Stimulated activated CD4-positive, alpha-beta T cell treated with anti-CD3 and anti-CD28 coated beads, TNF-alpha, amount 100 ng/mL, for 48 hours (primary cell): Measurements from ENCODE around the gene HPS5.
A peak's percentile ranks its signal among the peaks of the same experiment; 100 is the strongest.
"Not testable (repeated sequence)": the region's sequence is repeated elsewhere in the genome, so short reads cannot be mapped to it uniquely, and the experiment has no call there.

ENCODE experiments used
- DNase-seq, 3 donors: peaks; one replicate each; pipeline ENCODE4 v3.0.0-alpha.2; 2020; ENCODE audit warnings: low read depth in 3 of 3

The HPS5 gene

DNA sequence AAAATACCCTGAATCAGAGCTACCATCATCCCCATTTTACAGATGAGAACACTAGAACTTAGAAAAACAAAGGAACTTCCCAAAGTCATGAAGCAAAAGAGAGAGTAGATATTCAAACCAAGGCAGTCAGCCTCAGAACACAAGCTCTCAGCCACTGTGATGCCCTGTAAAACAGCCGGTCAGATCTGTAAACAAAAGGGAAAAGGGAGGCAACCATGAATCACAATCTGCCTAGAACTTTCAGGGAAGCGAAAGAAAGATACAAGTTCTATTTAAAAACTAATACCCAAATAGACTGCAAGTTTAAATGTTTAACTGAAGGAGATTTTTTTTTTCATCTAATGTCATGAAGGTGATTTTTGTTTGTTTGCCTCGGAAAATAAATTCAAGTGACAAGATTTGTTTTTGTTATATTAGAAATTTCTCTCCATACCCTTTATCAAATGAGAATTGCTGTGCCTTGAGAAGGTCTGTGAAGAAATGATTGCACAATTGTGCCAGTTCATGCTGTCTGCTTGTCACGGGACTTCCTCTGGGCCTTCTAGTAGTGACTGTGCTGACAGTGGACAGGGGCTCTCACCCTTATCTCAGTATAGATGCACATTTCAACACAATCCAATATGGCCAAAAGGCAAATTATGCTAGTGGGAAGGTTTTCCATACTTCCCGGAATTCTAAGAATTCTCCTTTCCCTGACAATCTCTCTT, 44.2 kb downstream of the HPS5 start:
- no peak for DNase-seq

DNA sequence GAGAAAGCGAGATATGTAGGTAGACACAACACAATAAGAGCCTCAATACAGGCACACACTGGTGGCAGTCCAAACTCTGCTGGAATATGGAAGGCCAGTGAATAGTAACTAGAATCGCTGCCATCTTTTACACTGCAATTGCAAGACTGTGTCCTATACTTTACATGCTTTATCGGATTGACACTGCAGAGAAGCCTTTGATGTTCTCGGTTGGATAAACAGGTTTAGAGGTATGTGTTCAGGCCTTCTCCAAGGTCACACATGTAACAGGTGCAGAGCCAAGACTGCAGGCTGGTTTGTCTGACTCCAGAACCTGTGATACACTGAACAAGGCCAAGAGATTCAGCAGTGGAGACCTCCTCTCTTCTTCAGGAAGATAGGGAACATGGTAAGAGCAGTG, 50.7 kb downstream of the HPS5 start:
- DNase-seq, result no peak

DNA sequence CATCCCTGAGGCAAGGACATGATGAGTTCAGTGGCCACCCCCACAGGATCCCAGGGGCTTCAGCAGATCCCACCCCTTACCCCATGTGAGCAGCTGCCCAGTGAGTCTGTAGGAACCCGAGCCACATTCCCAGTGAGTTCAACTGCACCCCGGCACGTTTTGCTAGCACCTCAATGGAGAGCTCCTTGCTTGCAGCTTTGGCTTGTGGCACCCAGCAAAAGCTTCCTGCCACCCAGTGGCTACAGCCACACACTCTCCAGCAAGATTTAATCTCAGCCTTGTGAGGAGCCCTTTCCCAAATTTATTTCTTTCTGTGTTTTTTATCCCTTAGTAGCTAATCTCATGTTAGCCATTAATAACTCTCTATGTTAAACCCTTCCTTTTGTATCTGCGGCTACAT, 51.8 kb downstream of the HPS5 start:
- DNase-seq, result no peak

DNA sequence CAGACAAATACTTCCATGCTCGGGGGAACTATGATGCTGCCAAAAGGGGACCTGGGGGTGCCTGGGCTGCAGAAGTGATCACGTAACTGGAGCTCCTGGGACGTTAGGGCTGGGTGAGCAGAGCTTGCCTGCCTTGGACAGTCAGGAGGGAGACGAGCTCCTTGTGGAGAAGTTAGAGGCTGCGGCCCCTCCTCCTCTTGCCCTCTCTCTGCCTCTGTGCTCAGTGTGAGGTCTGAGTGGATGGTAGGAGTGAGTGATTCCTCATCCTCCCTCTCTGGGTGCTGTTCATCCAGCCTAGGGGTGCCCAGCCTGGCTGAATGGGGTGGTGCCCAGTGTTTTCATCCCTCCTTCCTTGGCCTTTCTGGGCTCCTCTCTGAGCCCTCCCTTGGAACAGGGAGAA, 52.7 kb downstream of the HPS5 start:
- DNase-seq, result not testable (repeated sequence)

DNA sequence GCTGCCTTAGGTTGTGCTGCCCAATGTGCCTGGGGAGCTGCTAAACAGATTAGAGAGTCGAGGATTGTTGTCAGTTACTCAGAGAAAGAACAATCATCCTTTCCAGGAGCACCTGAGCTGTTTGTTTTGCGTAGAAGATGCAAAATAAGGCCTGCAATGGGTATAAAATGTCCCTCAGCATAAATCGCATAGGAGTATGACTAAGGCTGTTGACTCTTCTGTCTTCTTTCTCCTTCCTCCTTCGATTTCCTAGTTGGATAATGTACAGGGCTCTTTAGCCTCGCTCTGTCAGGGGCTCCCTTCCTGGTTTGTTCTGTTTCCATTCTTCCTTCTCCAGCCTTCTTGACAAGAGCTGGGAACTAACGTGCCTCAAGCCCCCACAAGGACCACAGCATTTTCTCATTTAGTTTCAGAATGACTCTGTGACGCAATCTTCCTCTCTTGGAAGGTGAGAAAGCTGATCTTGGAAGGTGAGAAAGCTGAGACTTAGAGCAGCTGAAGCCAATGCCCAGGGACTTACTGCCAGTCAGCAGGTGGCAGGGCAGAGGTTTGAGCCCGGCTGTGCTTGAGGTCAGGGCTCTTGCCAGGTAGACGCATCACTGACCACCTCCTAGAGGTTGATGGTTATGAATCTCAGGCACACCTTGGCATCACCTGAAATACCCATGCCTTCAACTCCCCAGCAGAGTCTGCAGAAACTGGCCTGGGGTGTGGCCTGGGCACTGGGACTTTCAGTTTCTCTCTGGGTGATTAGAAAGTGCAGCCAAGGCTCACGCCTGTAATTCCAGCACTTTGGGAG, 54.4 kb downstream of the HPS5 start:
- not testable (repeated sequence) for DNase-seq

DNA sequence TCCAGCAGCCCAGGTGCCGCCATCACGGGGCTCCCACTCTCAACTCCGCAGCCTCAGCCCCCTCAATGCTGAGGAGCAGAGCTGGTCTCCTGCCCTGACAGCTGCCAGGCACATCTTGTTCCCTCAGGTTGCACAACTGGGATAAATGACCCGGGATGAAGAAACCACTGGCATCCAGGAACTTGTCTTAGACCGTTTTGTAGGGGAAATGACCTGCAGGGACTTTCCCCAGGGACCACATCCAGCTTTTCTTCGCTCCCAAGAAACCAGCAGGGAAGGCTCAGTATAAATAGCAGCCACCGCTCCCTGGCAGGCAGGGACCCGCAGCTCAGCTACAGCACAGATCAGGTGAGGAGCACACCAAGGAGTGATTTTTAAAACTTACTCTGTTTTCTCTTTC, 56.0 kb downstream of the HPS5 start, which contains the start of gene SAA1:
TSS of gene SAA1 (plus strand) at position 316 of the 400 bp plus-strand sequence. CDS start 624 bp downstream, outside the sequence.
- DNase-seq, result no peak

DNA sequence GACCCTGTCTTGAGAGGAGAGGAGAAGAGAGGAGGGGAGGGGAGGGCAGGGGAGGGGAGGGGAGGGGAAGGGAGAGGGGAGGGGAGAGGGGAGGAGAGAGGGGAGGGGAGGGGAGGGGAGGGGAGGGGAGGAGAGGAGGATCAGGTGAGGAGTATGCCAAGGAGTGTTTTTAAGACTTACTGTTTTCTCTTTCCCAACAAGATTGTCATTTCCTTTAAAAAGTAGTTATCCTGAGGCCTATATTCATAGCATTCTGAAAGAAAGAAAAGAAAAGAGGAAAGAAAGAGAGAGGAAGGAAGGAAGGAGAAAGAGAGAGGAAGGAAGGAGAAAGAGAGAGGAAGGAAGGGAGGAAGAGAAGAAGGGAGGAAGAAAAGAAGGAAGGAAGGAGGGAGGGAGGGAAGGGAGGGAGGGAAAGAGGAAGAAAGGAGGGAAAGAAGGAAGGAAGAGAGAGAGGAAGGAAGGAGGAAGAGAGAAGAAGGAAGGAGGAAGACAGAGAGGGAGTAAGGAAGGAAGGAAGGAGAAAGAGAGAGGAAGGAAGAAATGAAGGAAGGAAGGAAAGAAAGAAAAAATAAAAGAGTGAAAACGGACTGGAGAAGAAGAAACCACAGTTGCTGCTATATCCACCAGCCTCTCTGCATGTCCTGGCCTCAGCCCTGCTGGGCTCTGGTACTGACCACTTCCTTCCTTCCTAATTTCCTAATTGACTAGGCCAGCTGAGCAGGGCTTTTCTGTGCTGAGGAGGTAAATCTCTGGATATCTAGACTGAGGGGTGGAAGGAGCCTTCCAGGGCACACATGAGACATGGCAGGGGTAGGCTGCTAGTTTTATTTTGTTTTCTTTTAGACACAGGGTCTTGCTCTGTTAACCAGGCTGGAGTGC, 57.0 kb downstream of the HPS5 start:
- no peak for DNase-seq

DNA sequence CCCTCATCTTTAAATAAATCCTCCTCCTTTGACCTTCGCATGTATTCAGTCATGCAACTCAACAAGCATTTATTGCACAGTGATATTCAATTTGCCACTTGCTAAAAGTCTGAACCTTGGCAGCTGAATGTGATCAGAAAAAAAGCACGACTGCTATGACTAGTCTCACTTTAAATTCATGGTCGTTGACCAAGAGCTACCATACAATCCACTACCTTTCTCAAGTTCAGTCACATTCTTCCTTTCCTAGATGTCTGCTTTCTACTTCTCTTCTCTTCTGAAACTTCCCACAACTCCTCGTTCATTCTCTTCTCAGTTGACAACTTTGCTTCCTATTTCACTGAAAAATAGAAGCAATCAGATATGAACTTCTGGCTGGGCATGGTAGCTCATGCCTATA, 57.9 kb downstream of the HPS5 start:
- DNase-seq, result no peak

DNA sequence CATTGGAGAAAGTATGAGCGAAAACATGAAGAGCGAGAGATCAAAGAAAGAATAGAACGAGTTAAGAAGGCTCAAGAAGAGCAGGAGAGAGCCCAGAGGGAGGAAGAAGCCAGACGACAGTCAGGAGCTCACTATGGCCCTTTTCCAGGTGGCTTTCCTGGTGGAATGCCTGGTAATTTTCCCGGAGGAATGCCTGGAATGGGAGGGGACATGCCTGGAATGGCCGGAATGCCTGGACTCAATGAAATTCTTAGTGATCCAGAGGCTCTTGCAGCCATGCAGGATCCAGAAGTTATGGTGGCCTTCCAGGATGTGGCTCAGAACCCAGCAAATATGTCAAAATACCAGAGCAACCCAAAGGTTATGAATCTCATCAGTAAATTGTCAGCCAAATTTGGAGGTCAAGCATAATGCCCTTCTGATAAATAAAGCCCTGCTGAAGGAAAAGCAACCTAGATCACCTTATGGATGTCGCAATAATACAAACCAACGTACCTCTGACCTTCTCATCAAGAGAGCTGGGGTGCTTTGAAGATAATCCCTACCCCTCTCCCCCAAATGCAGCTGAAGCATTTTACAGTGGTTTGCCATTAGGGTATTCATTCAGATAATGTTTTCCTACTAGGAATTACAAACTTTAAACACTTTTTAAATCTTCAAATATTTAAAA, 59.1 kb downstream of the HPS5 start:
- DNase-seq, result not testable (repeated sequence)

DNA sequence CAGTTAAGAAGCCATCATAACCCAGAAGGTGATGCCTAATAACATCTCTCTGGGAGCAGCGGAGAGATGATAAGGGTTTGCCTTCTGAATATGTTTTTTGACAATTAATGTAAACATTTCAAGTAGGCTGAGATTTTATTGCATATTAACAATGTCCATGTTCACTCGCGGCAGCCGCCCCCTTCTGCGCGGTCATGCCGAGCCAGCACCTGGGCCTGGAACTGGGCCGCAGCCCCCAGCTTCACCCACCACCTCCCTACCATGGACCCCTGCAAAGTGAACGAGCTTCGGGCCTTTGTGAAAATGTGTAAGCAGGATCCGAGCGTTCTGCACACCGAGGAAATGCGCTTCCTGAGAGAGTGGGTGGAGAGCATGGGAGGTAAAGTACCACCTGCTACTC, 60.2 kb downstream of the HPS5 start:
- DNase-seq, result no peak

DNA sequence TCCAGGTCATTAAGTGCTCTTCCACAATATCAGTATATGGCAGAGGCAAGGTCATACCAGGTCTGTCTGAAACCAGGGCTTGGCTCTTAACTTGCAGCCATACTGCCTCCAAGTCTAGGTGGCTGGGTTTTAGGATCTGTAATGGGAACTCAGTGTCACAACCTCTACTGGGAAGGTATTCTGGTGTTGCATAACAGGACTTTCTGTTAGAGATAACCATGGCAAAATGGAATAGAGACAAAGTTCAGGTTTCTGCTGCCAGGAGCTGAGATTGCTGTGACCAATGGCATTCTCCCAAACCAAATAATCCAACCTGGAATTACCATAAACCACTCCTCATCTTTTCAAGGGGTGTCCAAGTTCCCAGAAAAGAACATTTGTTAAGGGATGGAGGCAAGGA, 62.7 kb downstream of the HPS5 start:
- no peak for DNase-seq

DNA sequence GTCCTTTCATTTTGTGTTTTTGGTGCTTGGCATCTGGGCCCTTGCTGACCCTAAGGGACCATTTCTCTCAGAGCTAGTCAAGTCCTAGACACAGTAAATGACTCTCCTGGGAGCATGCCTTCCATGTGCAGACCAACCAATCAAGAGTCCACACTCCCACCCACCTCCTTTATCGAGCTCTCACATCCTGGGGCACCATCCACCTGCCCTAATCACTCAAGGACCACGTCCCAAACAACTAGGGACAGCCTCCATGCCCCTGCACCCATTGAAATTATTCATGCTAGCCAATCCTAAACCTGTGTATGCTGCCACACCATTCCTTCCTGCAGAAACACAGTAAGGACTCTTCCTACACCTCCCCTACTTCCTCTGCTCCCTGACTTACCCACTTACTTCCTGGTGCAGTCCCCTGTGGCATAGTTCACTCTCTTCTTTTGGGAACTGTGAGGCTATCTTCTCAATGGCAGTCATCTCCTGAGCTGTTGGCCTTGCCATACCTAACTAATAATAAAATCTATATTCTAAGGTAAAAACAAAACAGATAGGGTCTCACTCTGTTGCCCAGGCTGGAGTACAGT, 67.1 kb downstream of the HPS5 start:
- no peak for DNase-seq

DNA sequence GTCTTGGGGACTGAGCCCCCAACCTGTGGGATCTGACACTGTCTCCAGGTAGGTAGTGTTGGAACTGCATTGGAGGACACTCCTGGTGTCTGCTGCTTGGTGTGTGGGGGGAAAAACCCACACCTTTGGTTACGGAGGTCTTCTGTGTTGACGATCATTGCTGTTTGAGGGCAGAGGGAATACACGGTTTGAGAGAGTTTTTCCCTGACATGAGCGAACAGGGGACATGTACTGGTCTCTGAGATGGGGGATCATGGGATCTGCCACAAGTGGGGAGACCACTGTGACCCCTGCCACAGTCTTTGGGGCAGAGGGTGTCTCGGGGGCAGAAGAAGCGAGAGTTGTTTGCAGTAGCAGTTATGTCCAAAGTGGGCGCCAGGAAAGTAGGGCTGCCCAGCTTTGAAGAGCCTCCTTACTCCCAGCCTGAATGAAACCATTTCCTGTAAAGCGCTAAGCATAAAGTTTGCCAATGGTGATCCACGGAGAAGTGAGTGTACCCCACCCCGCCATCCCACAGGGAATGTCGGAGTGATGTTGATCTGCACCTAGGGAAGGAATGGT, 68.1 kb downstream of the HPS5 start:
- DNase-seq, result no peak

DNA sequence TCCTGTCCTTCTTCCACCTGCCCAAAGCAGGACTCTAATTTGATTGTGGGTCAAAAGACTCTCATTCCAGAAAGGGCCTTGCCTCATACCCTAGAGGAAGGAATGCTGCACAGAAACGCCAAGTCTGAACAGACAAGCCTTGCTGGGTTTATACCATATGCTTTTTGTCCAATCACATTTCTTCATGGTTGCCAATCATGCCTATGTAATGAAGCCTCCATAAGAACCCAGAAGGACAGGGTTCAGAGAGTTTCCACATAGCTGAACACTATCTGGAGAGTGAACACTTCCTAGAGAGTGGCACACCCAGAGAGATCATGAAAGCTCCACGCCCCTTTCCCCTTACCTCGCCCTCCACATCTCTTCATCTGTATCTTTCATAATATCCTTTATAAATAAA, 68.7 kb downstream of the HPS5 start:
- DNase-seq, result no peak

DNA sequence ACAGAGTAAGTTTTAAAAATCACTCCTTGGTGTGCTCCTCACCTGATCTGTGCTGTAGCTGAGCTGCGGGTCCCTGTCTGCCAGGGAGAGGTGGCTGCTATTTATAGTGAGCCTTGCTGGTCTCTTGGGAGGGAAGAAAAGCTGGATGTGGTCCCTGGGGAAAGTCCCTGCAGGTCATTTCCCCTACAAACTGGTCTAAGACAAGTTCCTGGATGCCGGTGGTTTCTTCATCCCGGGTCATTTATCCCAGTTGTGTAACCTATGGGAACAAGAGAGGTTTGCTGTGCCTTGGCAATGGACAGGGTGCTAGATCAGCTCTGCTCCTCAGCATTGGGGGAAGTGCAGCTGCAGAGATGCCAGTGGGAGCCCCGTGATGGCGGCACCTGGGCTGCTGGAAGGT, 73.4 kb downstream of the HPS5 start, which contains the start of gene SAA2:
TSS of gene SAA2 (minus strand) at position 108 of the 400 bp plus-strand sequence. CDS start 657 bp downstream, outside the sequence.
- DNase-seq, result no peak

DNA sequence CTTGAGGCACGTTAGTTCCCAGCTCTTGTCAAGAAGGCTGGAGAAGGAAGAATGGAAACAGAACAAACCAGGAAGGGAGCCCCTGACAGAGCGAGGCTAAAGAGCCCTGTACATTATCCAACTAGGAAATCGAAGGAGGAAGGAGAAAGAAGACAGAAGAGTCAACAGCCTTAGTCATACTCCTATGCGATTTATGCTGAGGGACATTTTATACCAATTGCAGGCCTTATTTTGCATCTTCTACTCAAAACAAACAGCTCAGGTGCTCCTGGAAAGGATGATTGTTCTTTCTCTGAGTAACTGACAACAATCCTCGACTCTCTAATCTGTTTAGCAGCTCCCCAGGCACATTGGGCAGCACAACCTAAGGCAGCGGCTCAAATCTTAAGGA, 74.8 kb downstream of the HPS5 start:
- not testable (repeated sequence) for DNase-seq

DNA sequence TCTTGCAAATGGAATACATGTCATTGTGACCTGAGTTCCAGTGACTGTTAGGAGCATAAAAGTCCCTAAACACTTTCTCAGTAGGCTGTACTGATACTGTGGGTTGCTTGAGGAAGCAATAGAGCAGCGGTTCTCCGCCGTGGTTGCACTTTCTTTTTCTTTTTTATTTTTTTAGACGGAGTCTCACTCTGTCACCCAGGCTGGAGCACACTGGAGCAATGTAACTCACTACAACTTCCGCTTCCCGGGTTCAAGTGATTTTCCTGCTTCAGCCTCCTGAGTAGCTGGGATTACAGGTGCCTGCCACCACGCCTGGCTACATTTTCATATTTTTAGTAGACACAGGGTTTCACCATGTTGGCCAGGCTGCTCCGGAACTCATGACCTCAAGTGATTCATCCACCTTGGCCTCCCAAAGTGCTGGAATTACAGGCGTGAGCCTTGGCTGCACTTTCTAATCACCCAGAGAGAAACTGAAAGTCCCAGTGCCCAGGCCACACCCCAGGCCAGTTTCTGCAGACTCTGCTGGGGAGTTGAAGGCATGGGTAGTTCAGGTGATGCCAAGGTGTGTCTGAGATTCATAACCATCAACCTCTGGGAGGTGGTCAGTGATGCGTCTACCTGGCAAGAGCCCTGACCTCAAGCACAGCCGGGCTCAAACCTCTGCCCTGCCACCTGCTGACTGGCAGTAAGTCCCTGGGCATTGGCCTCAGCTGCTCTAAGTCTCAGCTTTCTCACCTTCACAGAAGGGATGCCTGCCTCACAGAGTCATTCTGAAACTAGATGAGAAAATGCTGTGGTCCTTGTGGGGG, 75.4 kb downstream of the HPS5 start:
- DNase-seq, result not testable (repeated sequence)

DNA sequence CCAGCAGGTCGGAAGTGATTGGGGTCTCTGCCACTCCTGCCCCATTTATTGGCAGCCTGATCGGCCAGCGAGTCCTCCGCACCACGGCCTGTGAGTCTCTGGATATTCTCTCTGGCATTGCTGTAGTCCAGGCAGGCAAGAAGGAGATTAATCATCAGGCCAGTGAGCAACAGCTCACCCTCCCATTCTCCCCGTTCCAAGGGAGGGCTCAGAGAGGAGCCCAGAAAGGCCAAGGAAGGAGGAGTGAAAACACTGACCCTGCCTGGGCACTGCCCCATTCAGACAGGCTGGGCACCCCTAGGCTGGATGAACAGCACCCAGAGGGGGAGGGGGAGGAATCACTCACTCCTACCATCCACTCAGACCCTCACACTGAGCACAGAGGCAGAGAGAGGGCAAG, 76.5 kb downstream of the HPS5 start:
- no peak for DNase-seq

DNA sequence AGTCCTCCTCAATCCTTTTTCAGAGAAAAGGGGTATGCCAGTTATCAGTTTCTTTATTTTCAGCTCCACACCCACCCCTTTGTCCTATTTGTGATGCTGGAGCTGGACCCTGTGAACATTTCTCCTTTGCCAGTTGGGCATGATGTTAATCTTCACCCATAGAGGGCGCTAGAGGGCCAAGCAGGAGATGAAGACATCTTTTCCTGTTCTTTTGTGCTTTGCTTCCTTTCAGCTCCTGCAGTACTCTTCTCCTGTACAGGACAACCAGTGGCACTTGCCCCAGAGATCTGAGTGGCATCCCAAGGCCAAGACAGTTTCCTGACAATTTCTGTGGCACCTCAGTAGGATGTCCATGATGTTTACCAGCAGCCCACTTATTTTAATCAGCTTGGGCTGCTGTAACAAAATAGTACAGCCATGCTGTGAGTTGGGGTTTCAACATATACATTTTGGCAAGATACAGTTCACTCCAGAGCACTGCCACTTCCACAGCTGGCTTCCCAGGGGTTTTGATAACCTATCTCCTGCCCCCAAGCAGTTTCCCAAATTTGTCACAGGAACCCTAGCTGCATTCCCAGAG, 78.1 kb downstream of the HPS5 start:
- peak; percentile 17 to 57 (median 37) for DNase-seq

DNA sequence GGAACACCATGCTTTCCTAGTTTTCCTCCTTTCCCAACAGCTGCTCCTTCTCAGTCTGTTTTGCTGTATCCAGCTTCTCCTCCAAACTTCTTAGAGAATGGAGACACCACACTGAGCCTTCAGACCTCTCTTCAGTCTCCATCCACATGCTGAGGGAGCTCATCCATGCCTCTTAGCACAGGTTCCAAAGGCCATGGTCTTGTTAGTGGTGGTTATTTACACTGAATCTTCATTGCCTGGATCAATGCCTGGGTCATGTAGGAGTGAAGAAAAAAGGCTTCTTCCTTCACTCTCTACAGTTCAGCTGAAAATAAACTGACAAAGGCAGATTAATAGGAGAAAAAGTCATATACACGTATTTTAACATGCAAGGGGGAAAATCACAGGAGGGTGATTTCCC, 82.3 kb downstream of the HPS5 start:
- no peak for DNase-seq
